HG03139 (cell line): Measurements from ENCODE around the gene PCDHGC4.

ENCODE experiments used
- ATAC-seq: cut with Tn5 transposase; IDR thresholded peaks from one replicate; pipeline ENCODE4 v1.9.1; 2021; ENCODE audit not compliant: unreplicated experiment

The PCDHGC4 gene

GRCh38 chr5:141527426-141527825, 42.6 kb downstream of the PCDHGC4 start:
- no peak for ATAC-seq

- ATAC-seq, result no peak
Measured at GRCh38 chr5:141528291-141528984, 43.6 kb downstream of the PCDHGC4 start.

GRCh38 chr5:141529002-141529401, 44.2 kb downstream of the PCDHGC4 start:
- ATAC-seq, result no peak

- ATAC-seq, result no peak
Measured at GRCh38 chr5:141529873-141530272, 45.0 kb downstream of the PCDHGC4 start.

GRCh38 chr5:141532726-141533125, 47.9 kb downstream of the PCDHGC4 start:
- no peak for ATAC-seq

GRCh38 chr5:141533897-141534296, 49.1 kb downstream of the PCDHGC4 start:
- no peak for ATAC-seq

- no peak for ATAC-seq
Measured at GRCh38 chr5:141534492-141535213, 49.8 kb downstream of the PCDHGC4 start.
